Measurements from ENCODE around the gene TOMM20.

DNA sequence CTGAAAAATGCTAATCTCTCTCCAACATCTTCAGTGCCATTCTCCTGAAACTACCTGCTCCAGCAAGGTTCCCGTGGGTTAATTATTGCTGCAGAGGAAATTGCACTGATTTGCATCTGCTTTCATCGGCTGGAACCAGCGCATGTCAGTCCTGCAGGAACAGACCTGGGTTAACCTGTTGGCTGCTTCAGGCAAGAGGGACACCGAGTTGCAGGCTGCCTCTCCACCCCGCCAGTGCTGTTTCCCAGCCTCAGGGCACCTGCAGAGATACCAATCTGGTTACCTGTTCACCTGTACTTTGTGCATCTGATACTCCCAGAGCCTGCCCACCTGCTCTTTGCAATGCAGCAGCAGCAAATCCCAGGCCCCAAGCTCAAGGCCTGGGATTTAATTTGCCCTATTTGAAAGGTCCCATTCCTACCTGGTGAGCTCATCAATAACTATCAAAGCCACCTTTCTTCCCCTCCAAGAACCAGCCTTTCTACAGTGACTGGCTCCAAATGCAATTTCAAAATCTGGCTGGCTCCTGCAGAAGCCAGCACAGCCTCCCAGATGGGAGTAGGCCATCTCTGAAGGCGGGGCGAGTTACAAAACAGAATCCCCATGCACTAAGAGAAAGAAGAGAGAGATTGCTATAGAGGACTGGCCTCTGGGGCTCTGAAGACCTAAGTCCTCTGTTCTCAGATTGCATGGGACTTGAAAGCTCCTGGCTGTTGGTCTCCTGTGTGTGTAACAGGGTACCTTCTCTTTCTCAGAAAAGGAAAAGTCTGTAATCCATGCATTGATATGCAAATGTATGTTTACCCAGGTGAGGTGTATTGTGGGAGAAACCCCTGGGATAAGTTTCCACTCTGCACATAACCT lies 67.8 kb downstream of the TOMM20 start:
- no peak for TF ChIP-seq POLR2A (IDR thresholded peaks at IDR 0.05; ENCODE audit: low read length)
- TF ChIP-seq GATA1 (IDR thresholded peaks at IDR 0.05; ENCODE audit: low read depth, low read length): no peak
